Activated CD4-positive, alpha-beta T cell treated with anti-CD3 and anti-CD28 coated beads, Interleukin-2, amount 50 U/mL, for 1 hour (primary cell): ENCODE data around the gene PNP.
"Not testable (repeated sequence)": the region's sequence is repeated elsewhere in the genome, so short reads cannot be mapped to it uniquely, and the experiment has no call there.

Experiments used
- DNase-seq: peaks from one replicate; pipeline ENCODE4 v3.0.0-alpha.2; 2020

The PNP gene

GRCh38 chr14:20493634-20494033 lies 24.4 kb downstream of the PNP start:
- DNase-seq = no peak

GRCh38 chr14:20494935-20495766 lies 25.9 kb downstream of the PNP start:
- DNase-seq = no peak

- DNase-seq = no peak
Observed at GRCh38 chr14:20498622-20499021, 29.4 kb downstream of the PNP start.

GRCh38 chr14:20499108-20499507 lies 29.9 kb downstream of the PNP start:
- DNase-seq = no peak

GRCh38 chr14:20499881-20500280 lies 30.7 kb downstream of the PNP start:
- DNase-seq = no peak

GRCh38 chr14:20501346-20501745 lies 32.1 kb downstream of the PNP start:
- no peak for DNase-seq

GRCh38 chr14:20503898-20504297 lies 34.7 kb downstream of the PNP start:
- no peak for DNase-seq

- DNase-seq = not testable (repeated sequence)
Observed at GRCh38 chr14:20506276-20506675, 37.1 kb downstream of the PNP start.

- DNase-seq = not testable (repeated sequence)
Observed at GRCh38 chr14:20506752-20507151, 37.5 kb downstream of the PNP start.

- DNase-seq = not testable (repeated sequence)
Observed at GRCh38 chr14:20507537-20507936, 38.3 kb downstream of the PNP start.

- no peak for DNase-seq
Observed at GRCh38 chr14:20508367-20508766, 39.2 kb downstream of the PNP start.

GRCh38 chr14:20512177-20512905 lies 43.1 kb downstream of the PNP start:
- no peak for DNase-seq

- DNase-seq = no peak
Observed at GRCh38 chr14:20515846-20516245, 46.6 kb downstream of the PNP start.

- no peak for DNase-seq
Observed at GRCh38 chr14:20516921-20517320, 47.7 kb downstream of the PNP start.

- no peak for DNase-seq
Observed at GRCh38 chr14:20522332-20522731, 53.1 kb downstream of the PNP start.

GRCh38 chr14:20524027-20524426 lies 54.8 kb downstream of the PNP start:
- DNase-seq = no peak
